22Rv1 (cell line): ENCODE measurements around the gene NUDCD2.

ENCODE experiments used
- CTCF ChIP-seq: fragments of 450-650 bp; IDR thresholded peaks from 2 replicates; pipeline ENCODE4 v1.5.1; 2017; ENCODE audit warnings: mild to moderate bottlenecking
- ZFX ChIP-seq: fragments of 450-650 bp; IDR thresholded peaks from 2 replicates; pipeline ENCODE4 v1.6.1; 2017; ENCODE audit warnings: antibody characterized with exemption, borderline replicate concordance

DNA sequence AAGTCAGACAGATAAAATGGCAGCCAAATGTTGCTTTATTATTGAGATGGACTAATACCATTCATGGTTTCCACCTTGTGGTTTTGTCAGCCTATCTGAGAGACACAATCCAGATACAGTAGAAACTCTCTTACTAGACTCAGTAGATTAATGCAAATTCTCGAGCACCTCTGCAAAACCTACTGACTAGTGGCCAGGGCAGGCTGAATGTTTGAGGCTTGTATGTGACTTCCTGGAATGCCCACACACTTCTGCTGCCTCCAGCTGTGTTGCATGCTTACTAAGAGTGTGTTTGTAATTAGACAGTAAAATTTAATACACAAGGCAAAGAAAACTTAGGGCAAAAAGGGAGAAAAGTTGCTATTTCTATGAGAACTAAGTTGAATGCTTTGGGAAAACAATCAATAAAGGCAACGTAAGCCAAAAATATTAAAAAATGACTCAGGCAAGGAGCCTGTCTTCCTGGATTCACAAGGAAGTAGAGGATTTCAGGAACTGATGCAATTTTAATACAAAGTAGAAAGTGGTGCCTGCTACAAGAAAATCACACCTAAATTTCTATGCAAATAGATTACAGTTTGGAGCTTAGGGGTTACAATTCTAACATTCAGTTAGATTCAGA is 52.8 kb downstream of the NUDCD2 start:
- no peak for TF ChIP-seq CTCF
- TF ChIP-seq ZFX: no peak
